Esophagus squamous epithelium (tissue), 4 donors: ENCODE results near the gene HECTD4.

ENCODE experiments used
- CTCF ChIP-seq, 6 experiments: fragments of 450-650 bp in 4 of 6; fragments of 200-600 bp in 2 of 6; sonication (generic) in 2 of 6; IDR thresholded peaks; one replicate each; pipeline ENCODE4 v1.5.1; 2016 to 2019; ENCODE audit warnings: antibody characterized with exemption in 6 of 6, mild to moderate bottlenecking in 4 of 6, moderate library complexity in 4 of 6
- POLR2A ChIP-seq, 4 donors: fragments of 450-650 bp; IDR thresholded peaks; one replicate each; pipeline ENCODE4 v1.6.1; 2017; ENCODE audit warnings: antibody characterized with exemption in 4 of 4, mild to moderate bottlenecking in 4 of 4, moderate library complexity in 3 of 4

GRCh38 chr12:112374166-112374740 is 8.0 kb downstream of the HECTD4 start:
- TF ChIP-seq CTCF (IDR thresholded peaks at IDR 0.05) (no peak), POLR2A (IDR thresholded peaks at IDR 0.05) (no peak)
